ENCODE measurements around the gene DAPK1. TPM values are rescaled to one million over a fixed set of nuclear protein-coding genes. Genes with fewer than 3 reads are reported as not detected.

The DAPK1 gene
- total and polyA plus RNA-seq, 10 of the 15 experiments (the other 5 are each of a cell fraction or from before 2014, with no cell fraction given): 8.2 to 94.7 (median 51.6) TPM

GRCh38 chr9:87503430-87503829, 5.8 kb downstream of the DAPK1 start:
- H2AFZ ChIP-seq (ENCODE audit: control insufficient read depth, low read depth, low read length): no peak overlapping the region
- H3K4me2 ChIP-seq (ENCODE audit: control insufficient read depth, insufficient read depth): peak overlapping the region; percentile 27; the same call in 1 of the 2 replicates
- H3K79me2 ChIP-seq (ENCODE audit: control insufficient read depth, insufficient read depth, low read length): peaks cover 60% of the 10 kb centered on the region
- no peaks in the 10 kb centered on the region for H4K20me1 ChIP-seq (ENCODE audit: control insufficient read depth, insufficient read depth)
- DNase-seq (ENCODE audit: low read depth, low spot score) (no peak), FAIRE-seq (no peak), ATAC-seq (no peak)
- intact Hi-C loops (cut with micrococcal nuclease; ENCODE audit: unreplicated experiment) (loop anchor here (5.0 to 10.0 kb wide), 2 partner anchors 159 to 1149 kb away; partner anchors contain the start of gene TUT7), in situ Hi-C loops (cut with MboI) (no loop called here)
- RAD21 ChIA-PET (ENCODE audit: unreplicated experiment): interaction anchor here (1.3 to 1.9 kb wide), 3 partner anchors 10 to 106 kb away, joined by 3 to 9 read pairs (median 3); no protein-coding TSS in a partner anchor
- SMC1A ChIA-PET (ENCODE audit: uncharacterized antibody, unreplicated experiment): interaction anchor here (0.7 to 3.4 kb wide), 9 partner anchors 10 to 166 kb away, joined by 3 to 16 read pairs (median 3); no protein-coding TSS in a partner anchor
- H3K9me3 ChIP-seq (replicated peaks; ENCODE audit: control insufficient read depth, insufficient read depth, low read length): no peaks in the 10 kb centered on the region
- no TSS peak for BruUV-seq (replicated peaks)
- WGBS (ENCODE audit: insufficient coverage, insufficient replicate concordance, low lambda C conversion rate, missing lambda C conversion rate): 49% methylated on average over 2 of the region's 2 CpGs
- peaks cover 13% of the 10 kb centered on the region for H3K4me1 ChIP-seq (ENCODE audit: control insufficient read depth, insufficient read depth, low read length)
- TF ChIP-seq ETV6 (conservative IDR thresholded peaks at IDR 0.05 in 1 of 2, IDR thresholded peaks at IDR 0.05 in 1 of 2; ENCODE audit: borderline replicate concordance in 1 of 2, low read depth in 1 of 2): no peak
- TF ChIP-seq ZNF622 (IDR thresholded peaks at IDR 0.05): no peak
- no peak for TF ChIP-seq GABPA (IDR thresholded peaks at IDR 0.05; ENCODE audit: low read depth)
- TF ChIP-seq KLF5 (IDR thresholded peaks at IDR 0.05; ENCODE audit: partially characterized antibody): no peak
- TF ChIP-seq NBN (IDR thresholded peaks at IDR 0.05): no peak
- no peak for TF ChIP-seq CBX5 (IDR thresholded peaks at IDR 0.05; ENCODE audit: low read depth)
- TF ChIP-seq, protein P1, sequence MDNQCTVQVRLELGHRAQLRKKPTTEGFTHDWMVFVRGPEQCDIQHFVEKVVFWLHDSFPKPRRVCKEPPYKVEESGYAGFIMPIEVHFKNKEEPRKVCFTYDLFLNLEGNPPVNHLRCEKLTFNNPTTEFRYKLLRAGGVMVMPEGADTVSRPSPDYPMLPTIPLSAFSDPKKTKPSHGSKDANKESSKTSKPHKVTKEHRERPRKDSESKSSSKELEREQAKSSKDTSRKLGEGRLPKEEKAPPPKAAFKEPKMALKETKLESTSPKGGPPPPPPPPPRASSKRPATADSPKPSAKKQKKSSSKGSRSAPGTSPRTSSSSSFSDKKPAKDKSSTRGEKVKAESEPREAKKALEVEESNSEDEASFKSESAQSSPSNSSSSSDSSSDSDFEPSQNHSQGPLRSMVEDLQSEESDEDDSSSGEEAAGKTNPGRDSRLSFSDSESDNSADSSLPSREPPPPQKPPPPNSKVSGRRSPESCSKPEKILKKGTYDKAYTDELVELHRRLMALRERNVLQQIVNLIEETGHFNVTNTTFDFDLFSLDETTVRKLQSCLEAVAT (IDR thresholded peaks at IDR 0.05): no peak
- TF ChIP-seq FOS (IDR thresholded peaks at IDR 0.05; ENCODE audit: borderline replicate concordance, extremely low read depth, insufficient read length): no peak
- TF ChIP-seq MXI1 (IDR thresholded peaks at IDR 0.05; ENCODE audit: low read depth, low read length): no peak
- no peak for TF ChIP-seq SUZ12 (IDR thresholded peaks at IDR 0.05; ENCODE audit: unreplicated experiment)
- no peak for TF ChIP-seq CHD2 (IDR thresholded peaks at IDR 0.05; ENCODE audit: borderline replicate concordance, low read depth, low read length)
- no peak for TF ChIP-seq KAT2A (conservative IDR thresholded peaks at IDR 0.05; ENCODE audit: control insufficient read depth, low read depth, low read length)
- TF ChIP-seq EGR1 (IDR thresholded peaks at IDR 0.05; ENCODE audit: borderline replicate concordance in 1 of 2, low read depth in 2 of 2, low read length in 2 of 2): no peak
- no peak for TF ChIP-seq NRF1 (conservative IDR thresholded peaks at IDR 0.05; ENCODE audit: low read depth, low read length)
- POLR2A ChIA-PET: interaction anchor here (1.2 kb wide), 1 partner anchor 14 kb away, joined by 6 read pairs; no protein-coding TSS in a partner anchor
- no peak overlapping the region for H3K9ac ChIP-seq (ENCODE audit: control insufficient read depth, insufficient read depth, low read length)
- H3K4me3 ChIP-seq: peak overlapping the region; percentile 23; the same call in 1 of the 2 replicates
- H3K36me3 ChIP-seq (ENCODE audit: control insufficient read depth in 2 of 2, insufficient read depth in 2 of 2, low read length in 1 of 2): peaks cover 0 to 15% of the 10 kb centered on the region in 2 experiments; a peak in 2 of 4 replicates
- H3K27me3 ChIP-seq (replicated peaks in 1 of 2; ENCODE audit: control insufficient read depth in 2 of 2, insufficient read depth in 2 of 2, low read length in 1 of 2): no peaks in the 10 kb centered on the region
- no peak overlapping the region for H3K27ac ChIP-seq (ENCODE audit: control insufficient read depth, insufficient read depth)
- CTCF ChIA-PET: interaction anchor here (1.0 kb wide), 1 partner anchor 41 kb away, joined by 3 read pairs; no protein-coding TSS in a partner anchor
